ENCODE data around the gene WDR83. TPM values are rescaled to one million over a fixed set of nuclear protein-coding genes. Genes with fewer than 3 reads are reported as not detected.
"Not testable (repeated sequence)": the region's sequence is repeated elsewhere in the genome, so short reads cannot be mapped to it uniquely, and the experiment has no call there.

WDR83 gene
- total RNA-seq (ENCODE audit: low replicate concordance), result 11.0 and 15.9 TPM in 2 replicates

- Mint-ChIP-seq H3K4me3 (peak within 1 kb of the TSS; percentile 97), H3K36me3 (peaks cover 5% of the 10 kb centered on the region), H3K4me1 (peaks cover 30% of the 10 kb centered on the region), H3K27me3 (ENCODE audit: insufficient read depth, low read depth) (peaks cover 9% of the 10 kb centered on the region), H3K9me3 (no peaks in the 10 kb centered on the region), H3K27ac (peak within 1 kb of the TSS; percentile 66)
- TF ChIP-seq EZH2 (IDR thresholded peaks at IDR 0.05), result no peak
- no peak for TF ChIP-seq CTCF (IDR thresholded peaks at IDR 0.05)
- no peak for TF ChIP-seq EZH2phosphoT487 (IDR thresholded peaks at IDR 0.05)
- no peaks in the 10 kb centered on the region for H3K27me3 ChIP-seq
- peak within 1 kb of the TSS; percentile 75 for H3K9ac ChIP-seq
- no peaks in the 10 kb centered on the region for H4K20me1 ChIP-seq (ENCODE audit: low read depth)
- H3K4me2 ChIP-seq, result peak within 1 kb of the TSS; percentile 87
- H3K4me3 ChIP-seq, result peak within 1 kb of the TSS; percentile 87
- no peaks in the 10 kb centered on the region for H3K9me3 ChIP-seq (ENCODE audit: low read depth)
- H3K4me1 ChIP-seq, result peaks cover 7% of the 10 kb centered on the region
- no peaks in the 10 kb centered on the region for H3K36me3 ChIP-seq
- peak within 1 kb of the TSS; percentile 11 for H2AFZ ChIP-seq (replicated peaks)
- DNase-seq (ENCODE audit: low spot score), result peak; percentile 94
- no peak within 1 kb of the TSS for H3K27ac ChIP-seq
- peaks cover 43% of the 10 kb centered on the region for H3K79me2 ChIP-seq (ENCODE audit: low read depth)
- H3F3A ChIP-seq (ENCODE audit: low read depth), result peaks cover 25% of the 10 kb centered on the region
Observed at GRCh38 chr19:12666265-12667048, at the start of gene WDR83, which contains the start of gene MAN2B1. WDR83 (plus strand) TSS chr19:12666807; CDS start chr19:12669791, 2,984 bp downstream. MAN2B1 (minus strand) TSS chr19:12666742; CDS start chr19:12666701, 41 bp downstream.

GRCh38 chr19:12617646-12618045 lies 49.0 kb upstream of the WDR83 start:
- peaks cover 49% of the 10 kb centered on the region for H3K36me3 Mint-ChIP-seq
- TF ChIP-seq EZH2phosphoT487 (IDR thresholded peaks at IDR 0.05) (no peak), CTCF (IDR thresholded peaks at IDR 0.05) (no peak), EZH2 (IDR thresholded peaks at IDR 0.05) (no peak)

GRCh38 chr19:12621253-12622024 lies 45.2 kb upstream of the WDR83 start:
- not testable (repeated sequence) for H3K9ac ChIP-seq; H3K4me1 Mint-ChIP-seq; H3K27me3 Mint-ChIP-seq (ENCODE audit: insufficient read depth, low read depth); H4K20me1 ChIP-seq (ENCODE audit: low read depth); H2AFZ ChIP-seq (replicated peaks); H3K4me2 ChIP-seq; H3K4me3 ChIP-seq; H3F3A ChIP-seq (ENCODE audit: low read depth); H3K4me3 Mint-ChIP-seq; H3K27ac Mint-ChIP-seq; H3K27me3 ChIP-seq; H3K4me1 ChIP-seq; DNase-seq (ENCODE audit: low spot score); H3K27ac ChIP-seq; H3K9me3 ChIP-seq (ENCODE audit: low read depth)
- peaks cover 51% of the 10 kb centered on the region for H3K36me3 Mint-ChIP-seq
- peaks cover 58% of the 10 kb centered on the region for H3K9me3 Mint-ChIP-seq
- H3K79me2 ChIP-seq (ENCODE audit: low read depth), result peaks cover 64% of the 10 kb centered on the region
- peaks cover 25% of the 10 kb centered on the region for H3K36me3 ChIP-seq

More at GRCh38 chr19:12617646-12618045, 49.0 kb upstream of the WDR83 start:
- peaks cover 6% of the 10 kb centered on the region for H3F3A ChIP-seq (ENCODE audit: low read depth)
- Mint-ChIP-seq H3K27ac (no peak overlapping the region), H3K9me3 (peaks cover 56% of the 10 kb centered on the region), H3K4me1 (no peaks in the 10 kb centered on the region), H3K27me3 (ENCODE audit: insufficient read depth, low read depth) (peaks cover 5% of the 10 kb centered on the region), H3K4me3 (no peak overlapping the region)
- H3K27ac ChIP-seq, result no peak overlapping the region
- H2AFZ ChIP-seq (replicated peaks), result no peak overlapping the region
- H3K79me2 ChIP-seq (ENCODE audit: low read depth), result peaks cover 91% of the 10 kb centered on the region
- H3K27me3 ChIP-seq, result no peaks in the 10 kb centered on the region
- H3K4me3 ChIP-seq, result no peak overlapping the region
- no peak overlapping the region for H3K9ac ChIP-seq
- H3K36me3 ChIP-seq, result no peaks in the 10 kb centered on the region
- no peaks in the 10 kb centered on the region for H3K9me3 ChIP-seq (ENCODE audit: low read depth)
- H3K4me2 ChIP-seq, result no peak overlapping the region
- DNase-seq (ENCODE audit: low spot score), result no peak
- H4K20me1 ChIP-seq (ENCODE audit: low read depth), result no peaks in the 10 kb centered on the region
- H3K4me1 ChIP-seq, result no peaks in the 10 kb centered on the region
